Spleen (tissue), 7 donors: ENCODE results near the gene UNC93A.

Experiments used
- POLR2A ChIP-seq, 3 donors: fragments of 450-650 bp; IDR thresholded peaks; one replicate each; pipeline ENCODE4 v1.5.1; 2017; ENCODE audit warnings: antibody characterized with exemption in 3 of 3, mild to moderate bottlenecking in 1 of 3
- POLR2AphosphoS5 ChIP-seq, 3 donors: sonication (generic); formaldehyde crosslinking; IDR thresholded peaks; one replicate each; pipeline ENCODE4 v1.5.1; 2017; ENCODE audit warnings: antibody characterized with exemption in 3 of 3
- TF ChIP-seq, protein P1 (sequence below), 11 experiments: fragments of 200-600 bp in 7 of 11; fragments of 450-650 bp in 4 of 11; sonication (generic) in 4 of 11; IDR thresholded peaks in 8 of 11; conservative IDR thresholded peaks in 3 of 11; 1 replicate in 7 of 11; 2 replicates in 4 of 11; pipeline versions ENCODE4 v1.4.0 to v1.8.0; 2016 to 2021; ENCODE audit warnings: antibody characterized with exemption in 11 of 11, inconsistent platforms in 4 of 11, mild to moderate bottlenecking in 1 of 11
- donor health status: DM: no; HTN: no; CAD: no; lungs with moderate emphysema.
- donor health status: DM: no; HTN: no; CAD: no.
- donor health status: DM: no; HTN: no; CAD: no.

DNA sequence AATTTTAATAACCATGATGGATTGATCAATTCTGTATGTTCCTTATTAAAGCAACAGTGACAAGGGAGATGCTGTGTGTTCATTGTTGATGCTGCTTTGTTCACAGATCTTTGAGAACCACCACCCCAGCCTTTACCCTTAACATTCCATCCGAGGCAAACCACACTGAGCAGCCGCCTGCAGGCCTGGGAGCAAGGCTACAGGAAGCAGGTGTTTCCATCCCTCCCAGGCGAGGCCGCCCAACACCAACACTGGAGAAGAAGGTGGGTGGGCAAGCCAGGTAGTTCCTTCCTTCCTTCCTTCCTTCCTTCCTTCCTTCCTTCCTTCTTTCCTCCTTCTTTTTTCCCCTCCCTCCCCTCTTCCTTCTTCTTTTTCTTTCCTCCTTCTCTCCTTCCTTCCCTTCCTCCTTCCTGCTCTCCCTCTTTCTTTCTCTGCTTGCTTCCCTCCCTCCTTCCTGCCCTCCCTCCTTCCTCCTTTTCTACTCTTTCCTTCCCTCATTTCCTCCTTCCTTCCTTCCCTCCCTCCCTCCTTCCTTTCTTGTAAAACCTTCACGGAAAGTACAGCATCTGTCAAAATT lies 47.5 kb downstream of the UNC93A start:
- TF ChIP-seq, protein P1, sequence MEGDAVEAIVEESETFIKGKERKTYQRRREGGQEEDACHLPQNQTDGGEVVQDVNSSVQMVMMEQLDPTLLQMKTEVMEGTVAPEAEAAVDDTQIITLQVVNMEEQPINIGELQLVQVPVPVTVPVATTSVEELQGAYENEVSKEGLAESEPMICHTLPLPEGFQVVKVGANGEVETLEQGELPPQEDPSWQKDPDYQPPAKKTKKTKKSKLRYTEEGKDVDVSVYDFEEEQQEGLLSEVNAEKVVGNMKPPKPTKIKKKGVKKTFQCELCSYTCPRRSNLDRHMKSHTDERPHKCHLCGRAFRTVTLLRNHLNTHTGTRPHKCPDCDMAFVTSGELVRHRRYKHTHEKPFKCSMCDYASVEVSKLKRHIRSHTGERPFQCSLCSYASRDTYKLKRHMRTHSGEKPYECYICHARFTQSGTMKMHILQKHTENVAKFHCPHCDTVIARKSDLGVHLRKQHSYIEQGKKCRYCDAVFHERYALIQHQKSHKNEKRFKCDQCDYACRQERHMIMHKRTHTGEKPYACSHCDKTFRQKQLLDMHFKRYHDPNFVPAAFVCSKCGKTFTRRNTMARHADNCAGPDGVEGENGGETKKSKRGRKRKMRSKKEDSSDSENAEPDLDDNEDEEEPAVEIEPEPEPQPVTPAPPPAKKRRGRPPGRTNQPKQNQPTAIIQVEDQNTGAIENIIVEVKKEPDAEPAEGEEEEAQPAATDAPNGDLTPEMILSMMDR (IDR thresholded peaks at IDR 0.05 in 8 of 11, conservative IDR thresholded peaks at IDR 0.05 in 3 of 11): no peak
- no peak for TF ChIP-seq POLR2A (IDR thresholded peaks at IDR 0.05)
- TF ChIP-seq POLR2AphosphoS5 (IDR thresholded peaks at IDR 0.05): peak in 2 of 3 donors; percentile 65 to 69
